Neural progenitor cell (in vitro differentiated cells): ENCODE data around the gene CADPS. TPM values are rescaled to one million over a fixed set of nuclear protein-coding genes. Genes with fewer than 3 reads are reported as not detected.

Source experiments
- DNase-seq: peaks from one replicate; pipeline ENCODE4 v3.0.0-alpha.2; 2016; ENCODE audit warnings: low spot score
- H2AFZ ChIP-seq: fragments of 200-600 bp; sonication (generic); replicated peaks from 2 replicates; pipeline ENCODE4 v1.6.1; 2016; ENCODE audit warnings: antibody characterized with exemption
- H3F3A ChIP-seq: fragments of 200-600 bp; sonication (generic); 2 replicates; pipeline ENCODE4 v1.6.1; 2016; ENCODE audit warnings: antibody characterized with exemption, low read depth
- H3K27ac ChIP-seq: fragments of 200-600 bp; sonication (generic); 2 replicates; pipeline ENCODE4 v1.5.1; 2016; ENCODE audit warnings: mild to moderate bottlenecking
- H3K27me3 ChIP-seq: fragments of 200-600 bp; sonication (generic); 2 replicates; pipeline ENCODE4 v1.6.1; 2016; ENCODE audit warnings: mild to moderate bottlenecking, moderate library complexity
- H3K36me3 ChIP-seq: fragments of 200-600 bp; sonication (generic); 2 replicates; pipeline ENCODE4 v1.5.1; 2016
- H3K4me1 ChIP-seq: fragments of 200-600 bp; sonication (generic); 2 replicates; pipeline ENCODE4 v1.6.1; 2016; ENCODE audit warnings: mixed run types
- H3K4me2 ChIP-seq: fragments of 200-600 bp; sonication (generic); 2 replicates; pipeline ENCODE4 v1.6.1; 2016
- H3K4me3 ChIP-seq: fragments of 200-600 bp; sonication (generic); 2 replicates; pipeline ENCODE4 v1.5.1; 2016
- H3K79me2 ChIP-seq: fragments of 200-600 bp; sonication (generic); 2 replicates; pipeline ENCODE4 v1.6.1; 2016; ENCODE audit warnings: low read depth
- H3K9ac ChIP-seq: fragments of 200-600 bp; sonication (generic); 2 replicates; pipeline ENCODE4 v1.6.1; 2016
- H3K9me3 ChIP-seq: fragments of 200-600 bp; sonication (generic); 2 replicates; pipeline ENCODE4 v1.5.1; 2016; ENCODE audit warnings: low read depth
- H4K20me1 ChIP-seq: fragments of 200-600 bp; sonication (generic); 2 replicates; pipeline ENCODE4 v1.6.1; 2016; ENCODE audit warnings: low read depth
- H3K27ac Mint-ChIP-seq: 3 replicates; pipeline ENCODE4 v1.8.0; 2021; ENCODE audit warnings: mixed read lengths
- H3K27me3 Mint-ChIP-seq: 2 replicates; pipeline ENCODE4 v1.8.0; 2022; ENCODE audit warnings: low read depth, mild to moderate bottlenecking, inconsistent platforms, moderate library complexity, mixed read lengths; ENCODE audit not compliant: insufficient read depth
- H3K36me3 Mint-ChIP-seq: 3 replicates; pipeline ENCODE4 v1.8.0; 2021; ENCODE audit warnings: mixed read lengths
- H3K4me1 Mint-ChIP-seq: 3 replicates; pipeline ENCODE4 v1.8.0; 2021; ENCODE audit warnings: mixed read lengths
- H3K4me3 Mint-ChIP-seq: 3 replicates; pipeline ENCODE4 v1.8.0; 2021; ENCODE audit warnings: mild to moderate bottlenecking, moderate library complexity, mixed read lengths
- H3K9me3 Mint-ChIP-seq: 3 replicates; pipeline ENCODE4 v1.8.0; 2020; ENCODE audit warnings: mixed read lengths
- EZH2 ChIP-seq: fragments of 200-600 bp; sonication (generic); IDR thresholded peaks from 2 replicates; pipeline ENCODE4 v1.6.1; 2017; ENCODE audit warnings: antibody characterized with exemption, mild to moderate bottlenecking, moderate library complexity
- EZH2phosphoT487 ChIP-seq: fragments of 200-600 bp; sonication (generic); IDR thresholded peaks from 2 replicates; pipeline ENCODE4 v1.6.1; 2017; ENCODE audit warnings: antibody characterized with exemption
- total RNA-seq: library from RNA; depleted of rRNA; stranded (reverse); fragments of >200 nt; gene quantifications from 2 replicates; pipeline ENCODE4 v1.2.3, GENCODE V29; 2015; ENCODE audit warnings: low replicate concordance
- TF ChIP-seq, protein P1 (sequence below): fragments of 200-600 bp; sonication (generic); IDR thresholded peaks from 2 replicates; pipeline ENCODE4 v1.5.1; 2017; ENCODE audit warnings: antibody characterized with exemption, mild to moderate bottlenecking

Gene CADPS
- total RNA-seq, 1 donor from 2014 or later, result 17.3 TPM

DNA sequence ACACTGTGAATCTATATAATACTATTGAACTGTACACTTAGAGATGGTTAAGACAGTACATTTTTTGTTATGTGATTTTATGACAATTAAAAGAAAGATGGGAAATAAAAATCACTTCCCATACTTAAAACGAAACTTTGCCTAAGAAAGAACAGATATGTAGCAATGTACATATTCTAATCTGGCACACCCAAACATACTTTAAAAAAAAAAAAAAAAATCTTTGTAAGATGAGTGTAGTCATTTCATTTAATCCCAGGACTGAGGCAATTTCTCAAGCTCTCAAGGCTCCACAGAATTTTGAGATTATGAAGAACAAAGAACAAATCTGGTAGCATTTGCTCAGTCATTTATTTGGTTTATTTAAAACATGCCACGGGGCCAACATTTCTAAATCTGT, 461.5 kb downstream of the CADPS start:
- H3K9ac ChIP-seq, result no peak overlapping the region
- no peak for DNase-seq
- Mint-ChIP-seq H3K27ac (peak overlapping the region; percentile 95), H3K36me3 (no peaks in the 10 kb centered on the region), H3K4me3 (peak overlapping the region; percentile 25), H3K27me3 (peaks cover 14% of the 10 kb centered on the region), H3K9me3 (peaks cover 4% of the 10 kb centered on the region), H3K4me1 (peaks cover 38% of the 10 kb centered on the region)
- H4K20me1 ChIP-seq, result peaks cover 78% of the 10 kb centered on the region
- no peaks in the 10 kb centered on the region for H3K36me3 ChIP-seq
- no peaks in the 10 kb centered on the region for H3K9me3 ChIP-seq
- no peak overlapping the region for H3K4me2 ChIP-seq
- H2AFZ ChIP-seq, result no peak overlapping the region
- peaks cover 91% of the 10 kb centered on the region for H3K27me3 ChIP-seq
- H3K4me3 ChIP-seq, result no peak overlapping the region
- H3K27ac ChIP-seq, result no peak overlapping the region
- peaks cover 27% of the 10 kb centered on the region for H3K4me1 ChIP-seq
- TF ChIP-seq EZH2phosphoT487, result no peak
- TF ChIP-seq EZH2, result no peak
- no peaks in the 10 kb centered on the region for H3K79me2 ChIP-seq
- peaks cover 40% of the 10 kb centered on the region for H3F3A ChIP-seq

DNA sequence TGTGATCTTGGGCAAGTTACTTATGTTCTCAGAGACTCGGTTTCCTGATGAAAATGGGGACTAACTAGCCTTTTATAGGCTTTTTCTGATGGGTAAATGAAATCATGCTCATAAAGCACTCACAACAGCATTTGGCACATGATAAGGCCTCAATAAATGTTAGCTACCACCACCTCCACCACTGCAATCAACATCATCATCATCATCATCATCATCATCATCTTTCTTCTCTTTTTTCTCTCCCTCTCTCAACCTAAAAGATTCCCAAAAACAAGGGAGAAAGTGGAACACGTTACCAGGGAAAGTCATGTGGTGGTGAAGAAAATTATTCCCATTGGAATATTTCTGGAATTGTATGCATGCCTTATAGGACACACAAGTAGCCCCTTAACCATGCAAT, 468.3 kb downstream of the CADPS start:
- TF ChIP-seq, protein P1, sequence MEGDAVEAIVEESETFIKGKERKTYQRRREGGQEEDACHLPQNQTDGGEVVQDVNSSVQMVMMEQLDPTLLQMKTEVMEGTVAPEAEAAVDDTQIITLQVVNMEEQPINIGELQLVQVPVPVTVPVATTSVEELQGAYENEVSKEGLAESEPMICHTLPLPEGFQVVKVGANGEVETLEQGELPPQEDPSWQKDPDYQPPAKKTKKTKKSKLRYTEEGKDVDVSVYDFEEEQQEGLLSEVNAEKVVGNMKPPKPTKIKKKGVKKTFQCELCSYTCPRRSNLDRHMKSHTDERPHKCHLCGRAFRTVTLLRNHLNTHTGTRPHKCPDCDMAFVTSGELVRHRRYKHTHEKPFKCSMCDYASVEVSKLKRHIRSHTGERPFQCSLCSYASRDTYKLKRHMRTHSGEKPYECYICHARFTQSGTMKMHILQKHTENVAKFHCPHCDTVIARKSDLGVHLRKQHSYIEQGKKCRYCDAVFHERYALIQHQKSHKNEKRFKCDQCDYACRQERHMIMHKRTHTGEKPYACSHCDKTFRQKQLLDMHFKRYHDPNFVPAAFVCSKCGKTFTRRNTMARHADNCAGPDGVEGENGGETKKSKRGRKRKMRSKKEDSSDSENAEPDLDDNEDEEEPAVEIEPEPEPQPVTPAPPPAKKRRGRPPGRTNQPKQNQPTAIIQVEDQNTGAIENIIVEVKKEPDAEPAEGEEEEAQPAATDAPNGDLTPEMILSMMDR, result no peak
- TF ChIP-seq EZH2phosphoT487, result no peak
- no peak for TF ChIP-seq EZH2
- Histone ChIP-seq H3K4me1 (no peaks in the 10 kb centered on the region), H3K79me2 (no peaks in the 10 kb centered on the region), H3K9ac (no peak overlapping the region), H3K36me3 (no peaks in the 10 kb centered on the region), H2AFZ (no peak overlapping the region), H3K4me3 (no peak overlapping the region), H3K27ac (no peak overlapping the region), H3K4me2 (no peak overlapping the region), H3F3A (peaks cover 3% of the 10 kb centered on the region), H3K27me3 (peaks cover 100% of the 10 kb centered on the region), H4K20me1 (peaks cover 51% of the 10 kb centered on the region), H3K9me3 (no peaks in the 10 kb centered on the region)
- Mint-ChIP-seq H3K36me3 (no peaks in the 10 kb centered on the region), H3K27ac (no peak overlapping the region), H3K9me3 (peaks cover 4% of the 10 kb centered on the region), H3K27me3 (peaks cover 22% of the 10 kb centered on the region), H3K4me3 (no peak overlapping the region), H3K4me1 (peaks cover 16% of the 10 kb centered on the region)
- no peak for DNase-seq

DNA sequence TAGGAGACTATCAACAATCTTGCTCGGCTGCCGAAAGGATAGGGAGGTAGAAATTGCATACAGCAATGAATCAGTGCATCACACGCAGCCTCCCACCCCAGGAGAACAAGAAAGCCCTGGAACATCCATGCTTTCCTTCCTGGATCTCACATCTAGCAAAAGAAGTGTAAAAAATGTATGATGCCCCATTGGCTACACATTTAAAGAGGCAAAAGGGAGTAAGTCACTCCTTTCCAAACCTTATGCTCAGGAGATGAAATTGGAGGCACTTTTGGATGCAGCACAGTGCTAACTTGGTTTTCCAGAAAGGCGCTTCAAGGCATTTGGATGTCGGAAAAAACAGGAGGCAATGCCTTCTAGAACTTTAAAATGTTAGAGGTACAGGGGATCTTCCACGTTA, 469.6 kb downstream of the CADPS start:
- H3K4me2 ChIP-seq, result no peak overlapping the region
- peaks cover 100% of the 10 kb centered on the region for H3K27me3 ChIP-seq
- no peaks in the 10 kb centered on the region for H3F3A ChIP-seq
- H3K4me1 ChIP-seq, result no peaks in the 10 kb centered on the region
- no peak for TF ChIP-seq EZH2
- TF ChIP-seq, protein P1, result no peak
- no peak for TF ChIP-seq EZH2phosphoT487
- Mint-ChIP-seq H3K4me3 (no peak overlapping the region), H3K27me3 (peaks cover 22% of the 10 kb centered on the region), H3K27ac (no peak overlapping the region), H3K9me3 (peaks cover 4% of the 10 kb centered on the region), H3K36me3 (no peaks in the 10 kb centered on the region), H3K4me1 (peaks cover 16% of the 10 kb centered on the region)
- peaks cover 38% of the 10 kb centered on the region for H4K20me1 ChIP-seq
- DNase-seq, result no peak
- H3K27ac ChIP-seq, result no peak overlapping the region
- H3K9ac ChIP-seq, result no peak overlapping the region
- no peak overlapping the region for H2AFZ ChIP-seq
- H3K4me3 ChIP-seq, result no peak overlapping the region
- H3K79me2 ChIP-seq, result no peaks in the 10 kb centered on the region
- no peaks in the 10 kb centered on the region for H3K9me3 ChIP-seq
- H3K36me3 ChIP-seq, result no peaks in the 10 kb centered on the region

DNA sequence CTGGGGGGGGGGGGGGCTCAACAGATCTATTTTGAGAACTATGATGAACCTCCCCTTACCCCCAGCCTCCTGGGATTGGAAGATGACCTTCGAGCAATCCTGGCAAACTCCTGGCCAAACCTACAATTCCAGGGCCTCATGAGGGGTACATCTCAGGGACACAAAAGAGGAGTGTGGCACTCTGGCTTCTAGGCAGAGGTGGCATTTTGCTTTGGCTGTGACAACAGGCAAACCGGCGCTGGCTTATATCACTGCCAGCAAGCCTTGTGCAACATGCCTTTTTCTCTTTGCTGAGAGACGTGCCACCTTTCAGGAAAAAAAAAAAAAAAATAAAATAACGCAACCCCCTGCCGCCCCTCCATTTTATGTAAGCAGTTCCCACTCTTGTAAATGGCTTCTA, 470.1 kb downstream of the CADPS start:
- peaks cover 20% of the 10 kb centered on the region for H3K27me3 Mint-ChIP-seq
- peaks cover 33% of the 10 kb centered on the region for H4K20me1 ChIP-seq

More for the DNA sequence above, 470.1 kb downstream of the CADPS start:
- no peak overlapping the region for H2AFZ ChIP-seq
- no peaks in the 10 kb centered on the region for H3F3A ChIP-seq
- H3K36me3 ChIP-seq, result no peaks in the 10 kb centered on the region
- no peak overlapping the region for H3K4me3 ChIP-seq
- TF ChIP-seq EZH2, result no peak
- TF ChIP-seq, protein P1, result no peak
- TF ChIP-seq EZH2phosphoT487, result no peak
- Mint-ChIP-seq H3K4me1 (peaks cover 16% of the 10 kb centered on the region), H3K9me3 (peaks cover 4% of the 10 kb centered on the region), H3K36me3 (no peaks in the 10 kb centered on the region), H3K27ac (no peak overlapping the region), H3K4me3 (no peak overlapping the region)
- H3K27me3 ChIP-seq, result peaks cover 100% of the 10 kb centered on the region
- H3K9me3 ChIP-seq, result no peaks in the 10 kb centered on the region
- no peak overlapping the region for H3K9ac ChIP-seq
- no peaks in the 10 kb centered on the region for H3K79me2 ChIP-seq
- H3K4me1 ChIP-seq, result no peaks in the 10 kb centered on the region
- H3K27ac ChIP-seq, result no peak overlapping the region
- no peak for DNase-seq
- H3K4me2 ChIP-seq, result no peak overlapping the region
